Measurements from ENCODE around the gene USP7. TPM values are rescaled to one million over a fixed set of nuclear protein-coding genes. Genes with fewer than 3 reads are reported as not detected.

Gene USP7
- polyA plus RNA-seq, 1 donor (not counting 4 experiments of a cell fraction or from before 2014, with no cell fraction given): 63.4 TPM

DNA sequence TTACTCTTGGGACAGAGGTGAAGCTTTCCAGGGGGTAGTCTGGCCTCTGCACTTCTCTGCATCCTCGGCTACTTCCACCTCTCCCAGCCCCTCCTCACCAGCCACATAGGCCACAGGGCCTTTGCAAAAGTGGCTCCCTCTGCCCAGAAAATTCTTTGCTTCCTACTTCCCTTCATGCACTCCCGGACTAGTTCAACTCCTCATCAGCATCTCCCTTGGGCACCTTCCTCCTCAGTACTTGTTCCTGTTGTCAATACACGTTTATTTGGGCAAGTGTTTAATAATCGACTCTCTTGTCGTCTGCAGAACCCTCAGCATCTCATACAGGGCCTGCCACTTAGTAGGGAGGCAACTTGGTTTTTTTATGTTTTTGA is 23.1 kb upstream of the USP7 start:
- Histone ChIP-seq H3K79me2 (ENCODE audit: control insufficient read depth, insufficient read depth, low read length) (no peaks in the 10 kb centered on the region), H3K36me3 (ENCODE audit: control insufficient read depth in 2 of 2, extremely low read depth in 1 of 2, insufficient read depth in 2 of 2, low read length in 2 of 2) (no peaks in the 10 kb centered on the region), H3K27me3 (ENCODE audit: control insufficient read depth, extremely low read depth, insufficient read depth, low read length) (no peaks in the 10 kb centered on the region), H3K4me1 (ENCODE audit: control insufficient read depth, extremely low read depth, insufficient read depth, low read length) (peaks cover 3% of the 10 kb centered on the region), H4K20me1 (ENCODE audit: control insufficient read depth, extremely low read depth, insufficient read depth, low read length) (no peaks in the 10 kb centered on the region), H3K4me2 (ENCODE audit: control insufficient read depth, extremely low read depth, insufficient read depth, low read depth, low read length) (no peak overlapping the region), H3K4me3 (ENCODE audit: control insufficient read depth in 2 of 3, extremely low read depth in 1 of 3, insufficient read depth in 2 of 3, low read depth in 1 of 3, low read length in 3 of 3) (no peak overlapping the region), H3K27ac (ENCODE audit: control insufficient read depth, insufficient read depth, low read length) (no peak overlapping the region), H3K9ac (ENCODE audit: control insufficient read depth, extremely low read depth, insufficient read depth, low read length) (no peak overlapping the region), H3K9me3 (ENCODE audit: control insufficient read depth, low read depth, low read length) (no peaks in the 10 kb centered on the region), H3K9me1 (ENCODE audit: control insufficient read depth, extremely low read depth, insufficient read depth, low read length) (no peaks in the 10 kb centered on the region), H2AFZ (ENCODE audit: control insufficient read depth, low read length) (no peak overlapping the region)
- no peak for TF ChIP-seq EZH2 (IDR thresholded peaks at IDR 0.05; ENCODE audit: low read length)
- TF ChIP-seq, protein P1, sequence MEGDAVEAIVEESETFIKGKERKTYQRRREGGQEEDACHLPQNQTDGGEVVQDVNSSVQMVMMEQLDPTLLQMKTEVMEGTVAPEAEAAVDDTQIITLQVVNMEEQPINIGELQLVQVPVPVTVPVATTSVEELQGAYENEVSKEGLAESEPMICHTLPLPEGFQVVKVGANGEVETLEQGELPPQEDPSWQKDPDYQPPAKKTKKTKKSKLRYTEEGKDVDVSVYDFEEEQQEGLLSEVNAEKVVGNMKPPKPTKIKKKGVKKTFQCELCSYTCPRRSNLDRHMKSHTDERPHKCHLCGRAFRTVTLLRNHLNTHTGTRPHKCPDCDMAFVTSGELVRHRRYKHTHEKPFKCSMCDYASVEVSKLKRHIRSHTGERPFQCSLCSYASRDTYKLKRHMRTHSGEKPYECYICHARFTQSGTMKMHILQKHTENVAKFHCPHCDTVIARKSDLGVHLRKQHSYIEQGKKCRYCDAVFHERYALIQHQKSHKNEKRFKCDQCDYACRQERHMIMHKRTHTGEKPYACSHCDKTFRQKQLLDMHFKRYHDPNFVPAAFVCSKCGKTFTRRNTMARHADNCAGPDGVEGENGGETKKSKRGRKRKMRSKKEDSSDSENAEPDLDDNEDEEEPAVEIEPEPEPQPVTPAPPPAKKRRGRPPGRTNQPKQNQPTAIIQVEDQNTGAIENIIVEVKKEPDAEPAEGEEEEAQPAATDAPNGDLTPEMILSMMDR (optimal IDR thresholded peaks at IDR 0.05 in 1 of 3, IDR thresholded peaks at IDR 0.05 in 1 of 3, conservative IDR thresholded peaks at IDR 0.05 in 1 of 3; ENCODE audit: extremely low read depth in 1 of 3, insufficient read depth in 2 of 3, low read length in 3 of 3): no peak
- dilution Hi-C loops (cut with MboI; ENCODE audit: extremely low pct_ligation_motif_present, low sequenced_read_pairs): no loop called here
- FAIRE-seq (no peak), DNase-seq (ENCODE audit: low read depth, low spot score) (no peak)

DNA sequence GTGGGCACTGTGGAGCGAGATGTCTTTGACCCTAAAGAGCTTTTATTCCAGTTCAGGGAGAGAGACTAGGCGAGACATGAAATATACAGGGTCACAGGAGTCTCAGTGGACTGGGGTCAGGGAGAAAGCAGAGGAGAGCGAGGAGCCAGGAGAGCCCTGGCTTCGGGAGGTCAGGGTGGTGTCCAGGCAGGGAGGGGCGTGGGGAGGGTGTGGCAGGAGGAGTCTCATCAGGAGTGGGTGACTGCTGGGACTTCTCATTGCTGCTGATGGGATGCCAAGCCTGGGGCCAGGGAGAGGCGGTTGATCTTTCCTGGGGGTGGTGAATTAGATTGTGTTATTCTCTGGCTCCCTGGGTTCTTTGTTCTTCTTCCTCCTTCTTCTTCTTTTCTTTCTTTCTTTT is 22.4 kb upstream of the USP7 start:
- H3K9ac ChIP-seq (ENCODE audit: control insufficient read depth, extremely low read depth, insufficient read depth, low read length): no peak overlapping the region
- H4K20me1 ChIP-seq (ENCODE audit: control insufficient read depth, extremely low read depth, insufficient read depth, low read length): no peaks in the 10 kb centered on the region
- H3K9me3 ChIP-seq (ENCODE audit: control insufficient read depth, low read depth, low read length): no peaks in the 10 kb centered on the region
- H3K27me3 ChIP-seq (ENCODE audit: control insufficient read depth, extremely low read depth, insufficient read depth, low read length): no peaks in the 10 kb centered on the region
- H3K79me2 ChIP-seq (ENCODE audit: control insufficient read depth, insufficient read depth, low read length): no peaks in the 10 kb centered on the region
- DNase-seq (ENCODE audit: low read depth, low spot score): no peak
- H3K36me3 ChIP-seq (ENCODE audit: control insufficient read depth in 2 of 2, extremely low read depth in 1 of 2, insufficient read depth in 2 of 2, low read length in 2 of 2): no peaks in the 10 kb centered on the region
- H3K4me3 ChIP-seq (ENCODE audit: control insufficient read depth in 2 of 3, extremely low read depth in 1 of 3, insufficient read depth in 2 of 3, low read depth in 1 of 3, low read length in 3 of 3): no peak overlapping the region
- no peak overlapping the region for H3K4me2 ChIP-seq (ENCODE audit: control insufficient read depth, extremely low read depth, insufficient read depth, low read depth, low read length)
- TF ChIP-seq EZH2 (IDR thresholded peaks at IDR 0.05; ENCODE audit: low read length): no peak
- TF ChIP-seq, protein P1 (optimal IDR thresholded peaks at IDR 0.05 in 1 of 3, IDR thresholded peaks at IDR 0.05 in 1 of 3, conservative IDR thresholded peaks at IDR 0.05 in 1 of 3; ENCODE audit: extremely low read depth in 1 of 3, insufficient read depth in 2 of 3, low read length in 3 of 3): no peak
- dilution Hi-C loops (cut with MboI; ENCODE audit: extremely low pct_ligation_motif_present, low sequenced_read_pairs): no loop called here
- H3K27ac ChIP-seq (ENCODE audit: control insufficient read depth, insufficient read depth, low read length): no peak overlapping the region
- H3K4me1 ChIP-seq (ENCODE audit: control insufficient read depth, extremely low read depth, insufficient read depth, low read length): no peaks in the 10 kb centered on the region
- no peaks in the 10 kb centered on the region for H3K9me1 ChIP-seq (ENCODE audit: control insufficient read depth, extremely low read depth, insufficient read depth, low read length)
- no peak overlapping the region for H2AFZ ChIP-seq (ENCODE audit: control insufficient read depth, low read length)
- no peak for FAIRE-seq
